MCF 10A (cell line): Measurements from ENCODE around the gene SLC5A6. TPM values are rescaled to one million over a fixed set of nuclear protein-coding genes. Genes with fewer than 3 reads are reported as not detected.

Source experiments
- BruUV-seq: library from RNA; stranded (reverse); fragments of 400-500 nt; replicated peaks from 2 replicates; lab custom pipeline; 2021; lab: Mats Ljungman, UMichigan
- CTCF ChIA-PET: fragments of 300-600 bp; sonication (Branson Sonifier 250); formaldehyde crosslinking; extraction: SDS; loops from one replicate; lab custom pipeline; 2021; ENCODE audit warnings: antibody characterized with exemption, inconsistent platforms; lab: Yijun Ruan, JAX
- POLR2A ChIA-PET: fragments of 300-600, 350-650 bp; sonication (Branson Sonifier 250); formaldehyde crosslinking; extraction: SDS; loops from one replicate; lab custom pipeline; 2020; ENCODE audit warnings: antibody characterized with exemption, inconsistent platforms; lab: Yijun Ruan, JAX
- DNase-seq: peaks from one replicate; pipeline ENCODE4 v3.0.0-alpha.2; 2018; ENCODE audit not compliant: unreplicated experiment
- H3K27ac Mint-ChIP-seq: one replicate; pipeline ENCODE4 v1.8.0; 2022; ENCODE audit warnings: mild to moderate bottlenecking, low read depth, mixed read lengths; ENCODE audit not compliant: unreplicated experiment
- H3K27me3 Mint-ChIP-seq: one replicate; pipeline ENCODE4 v1.8.0; 2022; ENCODE audit warnings: mixed read lengths; ENCODE audit not compliant: insufficient read depth, unreplicated experiment
- H3K36me3 Mint-ChIP-seq: one replicate; pipeline ENCODE4 v1.8.0; 2022; ENCODE audit warnings: mild to moderate bottlenecking, moderate library complexity, mixed read lengths; ENCODE audit not compliant: insufficient read depth, unreplicated experiment
- H3K4me1 Mint-ChIP-seq: one replicate; pipeline ENCODE4 v1.8.0; 2022; ENCODE audit warnings: mixed read lengths; ENCODE audit not compliant: insufficient read depth, unreplicated experiment
- H3K4me3 Mint-ChIP-seq: one replicate; pipeline ENCODE4 v1.8.0; 2022; ENCODE audit warnings: mild to moderate bottlenecking, moderate library complexity, mixed read lengths; ENCODE audit not compliant: unreplicated experiment
- H3K9me3 Mint-ChIP-seq: one replicate; pipeline ENCODE4 v1.8.0; 2022; ENCODE audit warnings: mixed read lengths; ENCODE audit not compliant: unreplicated experiment
- CTCF ChIP-seq: fragments of 200-600 bp; IDR thresholded peaks from one replicate; pipeline ENCODE4 v1.8.0; 2022; ENCODE audit warnings: antibody characterized with exemption, mild to moderate bottlenecking; ENCODE audit not compliant: unreplicated experiment
- intact Hi-C: fragments of 100-400 bp; cut with micrococcal nuclease; formaldehyde crosslinking; loops from 2 replicates; pipeline ENCODE4 v1.14.1; 2022
- total RNA-seq: library from RNA; stranded (reverse); gene quantifications from 2 replicates; pipeline ENCODE4 v1.2.3, GENCODE V29; 2022

SLC5A6 gene
- total RNA-seq, 1 experiment from 2014 or later = 25.9 TPM

- no peak overlapping the region for H3K27ac Mint-ChIP-seq
- no peak for TF ChIP-seq CTCF
- H3K9me3 Mint-ChIP-seq = no peaks in the 10 kb centered on the region
- H3K27me3 Mint-ChIP-seq = no peaks in the 10 kb centered on the region
- DNase-seq = peak; percentile 8
- H3K4me3 Mint-ChIP-seq = no peak overlapping the region
- peaks cover 17% of the 10 kb centered on the region for H3K4me1 Mint-ChIP-seq
- intact Hi-C loops = loop anchor here (10.0 kb wide), 1 partner anchor 75 kb away; the partner anchor contains the start of gene TRIM54
- ChIA-PET POLR2A (no interaction called here), CTCF (interaction anchor here (0.9 kb wide), 1 partner anchor 78 kb away, joined by 3 read pairs; no protein-coding TSS in a partner anchor)
- BruUV-seq = TSS peak; percentile 10
- H3K36me3 Mint-ChIP-seq = peaks cover 48% of the 10 kb centered on the region
These were observed 2.3 kb downstream of the SLC5A6 start for GRCh38 chr2:27209621-27210401.

- no peaks in the 10 kb centered on the region for H3K9me3 Mint-ChIP-seq
These were observed 3.5 kb downstream of the SLC5A6 start for GRCh38 chr2:27208486-27209050.

GRCh38 chr2:27206346-27206745, 5.7 kb downstream of the SLC5A6 start:
- Mint-ChIP-seq H3K27ac (no peak overlapping the region), H3K4me1 (peaks cover 11% of the 10 kb centered on the region), H3K27me3 (no peaks in the 10 kb centered on the region), H3K9me3 (no peaks in the 10 kb centered on the region), H3K4me3 (no peak overlapping the region), H3K36me3 (peaks cover 47% of the 10 kb centered on the region)
- CTCF ChIA-PET = interaction anchor here (0.7 to 1.4 kb wide), 3 partner anchors 31 to 242 kb away, joined by 3 read pairs; no protein-coding TSS in a partner anchor
- POLR2A ChIA-PET = no interaction called here
- intact Hi-C loops = no loop called here
- BruUV-seq = no TSS peak
- TF ChIP-seq CTCF = no peak
- no peak for DNase-seq

More at GRCh38 chr2:27208486-27209050, 3.5 kb downstream of the SLC5A6 start:
- TF ChIP-seq CTCF = no peak
- CTCF ChIA-PET = no interaction called here
- Mint-ChIP-seq H3K27me3 (no peaks in the 10 kb centered on the region), H3K36me3 (peaks cover 37% of the 10 kb centered on the region), H3K4me1 (peaks cover 14% of the 10 kb centered on the region), H3K27ac (no peak overlapping the region), H3K4me3 (no peak overlapping the region)
- DNase-seq = no peak
- BruUV-seq = no TSS peak
- POLR2A ChIA-PET = no interaction called here
- intact Hi-C loops = no loop called here

GRCh38 chr2:27205206-27205605, 6.9 kb downstream of the SLC5A6 start:
- Mint-ChIP-seq H3K27me3 (no peaks in the 10 kb centered on the region), H3K9me3 (no peaks in the 10 kb centered on the region), H3K4me3 (no peak overlapping the region), H3K4me1 (peaks cover 11% of the 10 kb centered on the region), H3K27ac (no peak overlapping the region), H3K36me3 (peaks cover 58% of the 10 kb centered on the region)
- ChIA-PET POLR2A (no interaction called here), CTCF (interaction anchor here (1.4 kb wide), 1 partner anchor 241 kb away, joined by 3 read pairs; no protein-coding TSS in a partner anchor)
- intact Hi-C loops = no loop called here
- TF ChIP-seq CTCF = no peak
- BruUV-seq = no TSS peak
- no peak for DNase-seq
